ENCODE results near the gene SCGB1D4.

DNA sequence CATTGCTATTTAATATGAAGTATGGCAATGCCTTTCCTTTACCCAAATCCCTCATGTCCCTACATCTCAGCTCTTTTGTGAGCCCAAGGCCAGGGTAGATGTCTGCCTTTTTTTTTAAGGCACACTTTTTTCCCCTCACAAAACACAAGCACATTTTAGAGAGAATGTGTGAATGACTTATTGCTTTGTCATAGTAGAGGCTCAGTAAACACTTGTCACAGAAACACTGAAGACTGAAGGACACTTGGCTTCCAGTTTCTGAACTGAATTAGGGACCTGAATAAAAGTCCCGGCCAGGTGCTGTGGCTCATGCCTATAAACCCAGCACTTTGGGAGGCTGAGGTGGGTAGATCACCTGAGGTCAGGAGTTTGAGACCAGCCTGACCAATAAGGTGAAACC is 31.8 kb downstream of the SCGB1D4 start:
- TF ChIP-seq CTCF (IDR thresholded peaks at IDR 0.05; ENCODE audit: borderline replicate concordance, extremely low read depth, low read length, poor library complexity, severe bottlenecking): no peak
- no peak for TF ChIP-seq EZH2 (IDR thresholded peaks at IDR 0.05; ENCODE audit: borderline replicate concordance, low read depth, low read length, severe bottlenecking)

Measured in DND-41 (cell line).